HG02884 (cell line): ENCODE data around the gene FKBP2.

Source experiments
- ATAC-seq: cut with Tn5 transposase; IDR thresholded peaks from one replicate; pipeline ENCODE4 v1.9.1; 2021; ENCODE audit warnings: mild to moderate bottlenecking, moderate library complexity; ENCODE audit not compliant: unreplicated experiment

FKBP2 gene

GRCh38 chr11:64260147-64260708 lies 19.3 kb downstream of the FKBP2 start:
- ATAC-seq: no peak

GRCh38 chr11:64261556-64262080 lies 20.7 kb downstream of the FKBP2 start:
- no peak for ATAC-seq

GRCh38 chr11:64262271-64263002 lies 21.5 kb downstream of the FKBP2 start:
- ATAC-seq: no peak

GRCh38 chr11:64263021-64263946 lies 22.4 kb downstream of the FKBP2 start:
- no peak for ATAC-seq

GRCh38 chr11:64263947-64264317 lies 23.0 kb downstream of the FKBP2 start:
- ATAC-seq: no peak

GRCh38 chr11:64264371-64264852 lies 23.5 kb downstream of the FKBP2 start:
- ATAC-seq: no peak

GRCh38 chr11:64265176-64266160 lies 24.6 kb downstream of the FKBP2 start:
- ATAC-seq: no peak

- ATAC-seq: no peak
Observed at GRCh38 chr11:64266339-64266738, 25.4 kb downstream of the FKBP2 start.

- no peak for ATAC-seq
Observed at GRCh38 chr11:64267207-64267945, 26.5 kb downstream of the FKBP2 start.

GRCh38 chr11:64268025-64268892 lies 27.4 kb downstream of the FKBP2 start:
- ATAC-seq: no peak

GRCh38 chr11:64268893-64269539 lies 28.1 kb downstream of the FKBP2 start:
- no peak for ATAC-seq

GRCh38 chr11:64269540-64270220 lies 28.8 kb downstream of the FKBP2 start:
- peak; percentile 60 for ATAC-seq

- no peak for ATAC-seq
Observed at GRCh38 chr11:64275031-64275800, 34.3 kb downstream of the FKBP2 start.

GRCh38 chr11:64275841-64276240 lies 34.9 kb downstream of the FKBP2 start:
- ATAC-seq: no peak

GRCh38 chr11:64276653-64277431 lies 35.9 kb downstream of the FKBP2 start:
- no peak for ATAC-seq
